ENCODE measurements around the gene TOMM34. TPM values are rescaled to one million over a fixed set of nuclear protein-coding genes. Genes with fewer than 3 reads are reported as not detected.

TOMM34 gene, protein sequence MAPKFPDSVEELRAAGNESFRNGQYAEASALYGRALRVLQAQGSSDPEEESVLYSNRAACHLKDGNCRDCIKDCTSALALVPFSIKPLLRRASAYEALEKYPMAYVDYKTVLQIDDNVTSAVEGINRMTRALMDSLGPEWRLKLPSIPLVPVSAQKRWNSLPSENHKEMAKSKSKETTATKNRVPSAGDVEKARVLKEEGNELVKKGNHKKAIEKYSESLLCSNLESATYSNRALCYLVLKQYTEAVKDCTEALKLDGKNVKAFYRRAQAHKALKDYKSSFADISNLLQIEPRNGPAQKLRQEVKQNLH
- total RNA-seq, result 11.4 TPM
- long read RNA-seq, transcript TOMM34-201 (7 exons, 2,062 nt), result major isoform, 33 of 37 reads
- long read RNA-seq, partial matches to known transcripts, result 1 of 37 reads
- long read RNA-seq, other reads (novel, unspliced or antisense), result 3 of 37 reads

GRCh38 chr20:44960103-44960852, at the start of gene TOMM34:
Gene TOMM34, minus strand, starts transcription at chr20:44960397. Its CDS starts 64 bp downstream, at chr20:44960333.
- H3K4me3 ChIP-seq, result peak within 1 kb of the TSS; percentile 83
- no peaks in the 10 kb centered on the region for H3K9me3 ChIP-seq (replicated peaks)
- H3K27ac ChIP-seq (replicated peaks), result peak within 1 kb of the TSS; percentile 83
- peaks cover 11% of the 10 kb centered on the region for H3K36me3 ChIP-seq
- no peaks in the 10 kb centered on the region for H3K27me3 ChIP-seq (ENCODE audit: low read depth)
- DNase-seq, result peak; percentile 96
- intact Hi-C loops (cut with micrococcal nuclease), result no loop called here
- H3K4me1 ChIP-seq, result peaks cover 27% of the 10 kb centered on the region
- TF ChIP-seq, protein P1, sequence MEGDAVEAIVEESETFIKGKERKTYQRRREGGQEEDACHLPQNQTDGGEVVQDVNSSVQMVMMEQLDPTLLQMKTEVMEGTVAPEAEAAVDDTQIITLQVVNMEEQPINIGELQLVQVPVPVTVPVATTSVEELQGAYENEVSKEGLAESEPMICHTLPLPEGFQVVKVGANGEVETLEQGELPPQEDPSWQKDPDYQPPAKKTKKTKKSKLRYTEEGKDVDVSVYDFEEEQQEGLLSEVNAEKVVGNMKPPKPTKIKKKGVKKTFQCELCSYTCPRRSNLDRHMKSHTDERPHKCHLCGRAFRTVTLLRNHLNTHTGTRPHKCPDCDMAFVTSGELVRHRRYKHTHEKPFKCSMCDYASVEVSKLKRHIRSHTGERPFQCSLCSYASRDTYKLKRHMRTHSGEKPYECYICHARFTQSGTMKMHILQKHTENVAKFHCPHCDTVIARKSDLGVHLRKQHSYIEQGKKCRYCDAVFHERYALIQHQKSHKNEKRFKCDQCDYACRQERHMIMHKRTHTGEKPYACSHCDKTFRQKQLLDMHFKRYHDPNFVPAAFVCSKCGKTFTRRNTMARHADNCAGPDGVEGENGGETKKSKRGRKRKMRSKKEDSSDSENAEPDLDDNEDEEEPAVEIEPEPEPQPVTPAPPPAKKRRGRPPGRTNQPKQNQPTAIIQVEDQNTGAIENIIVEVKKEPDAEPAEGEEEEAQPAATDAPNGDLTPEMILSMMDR (IDR thresholded peaks at IDR 0.05; ENCODE audit: borderline replicate concordance), result no peak

DNA sequence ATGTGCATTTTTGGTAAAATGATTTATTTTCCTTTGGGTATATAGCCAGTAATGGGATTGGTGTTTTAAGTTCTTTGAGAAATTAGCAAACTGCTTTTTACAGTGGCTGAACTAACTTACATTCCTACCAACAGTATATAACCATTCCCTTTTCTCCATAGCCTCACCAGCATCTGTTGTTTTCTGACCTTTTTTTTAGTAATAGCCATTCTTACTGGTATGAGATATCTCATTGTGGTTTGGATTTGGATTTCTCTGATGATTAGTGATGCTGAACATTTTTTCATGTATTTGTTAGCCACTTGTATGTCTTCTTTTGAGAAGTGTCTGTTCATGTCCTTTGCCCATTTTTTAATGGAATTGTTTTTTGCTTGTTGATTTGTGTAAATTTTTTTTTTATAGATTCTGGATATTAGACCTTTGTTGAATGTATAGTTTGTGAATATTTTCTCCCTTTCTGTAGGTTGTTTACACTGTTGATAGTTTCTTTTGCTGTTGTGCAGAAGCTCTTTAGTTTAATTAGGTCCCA, 48.4 kb upstream of the TOMM34 start:
- Histone ChIP-seq H3K27me3 (ENCODE audit: low read depth) (no peaks in the 10 kb centered on the region), H3K9me3 (replicated peaks) (no peaks in the 10 kb centered on the region), H3K4me1 (no peaks in the 10 kb centered on the region), H3K4me3 (no peak overlapping the region), H3K36me3 (peaks cover 27% of the 10 kb centered on the region), H3K27ac (replicated peaks) (no peak overlapping the region)
- TF ChIP-seq, protein P1 (IDR thresholded peaks at IDR 0.05; ENCODE audit: borderline replicate concordance), result no peak
- no peak for DNase-seq
- intact Hi-C loops (cut with micrococcal nuclease), result no loop called here

- H3K36me3 ChIP-seq, result peaks cover 64% of the 10 kb centered on the region
- no peaks in the 10 kb centered on the region for H3K27me3 ChIP-seq (ENCODE audit: low read depth)
- H3K9me3 ChIP-seq (replicated peaks), result no peaks in the 10 kb centered on the region
- H3K4me1 ChIP-seq, result peaks cover 20% of the 10 kb centered on the region
- H3K4me3 ChIP-seq, result no peak overlapping the region
- intact Hi-C loops (cut with micrococcal nuclease), result no loop called here
- DNase-seq, result no peak
- TF ChIP-seq, protein P1 (IDR thresholded peaks at IDR 0.05; ENCODE audit: borderline replicate concordance), result no peak
- no peak overlapping the region for H3K27ac ChIP-seq (replicated peaks)
These were observed 37.5 kb upstream of the TOMM34 start for GRCh38 chr20:44997668-44998067.

GRCh38 chr20:44997171-44997570, 37.0 kb upstream of the TOMM34 start:
- no peak overlapping the region for H3K27ac ChIP-seq (replicated peaks)
- H3K4me3 ChIP-seq, result no peak overlapping the region
- peaks cover 25% of the 10 kb centered on the region for H3K4me1 ChIP-seq
- TF ChIP-seq, protein P1 (IDR thresholded peaks at IDR 0.05; ENCODE audit: borderline replicate concordance), result no peak
- no peak for DNase-seq
- H3K27me3 ChIP-seq (ENCODE audit: low read depth), result no peaks in the 10 kb centered on the region
- no peaks in the 10 kb centered on the region for H3K9me3 ChIP-seq (replicated peaks)
- intact Hi-C loops (cut with micrococcal nuclease), result no loop called here
- peaks cover 62% of the 10 kb centered on the region for H3K36me3 ChIP-seq

- H3K27ac ChIP-seq (replicated peaks), result peak overlapping the region; percentile 65
- TF ChIP-seq, protein P1 (IDR thresholded peaks at IDR 0.05; ENCODE audit: borderline replicate concordance), result no peak
- peaks cover 44% of the 10 kb centered on the region for H3K4me1 ChIP-seq
- peaks cover 40% of the 10 kb centered on the region for H3K36me3 ChIP-seq
- no peaks in the 10 kb centered on the region for H3K9me3 ChIP-seq (replicated peaks)
- peak overlapping the region; percentile 20 for H3K4me3 ChIP-seq
- H3K27me3 ChIP-seq (ENCODE audit: low read depth), result no peaks in the 10 kb centered on the region
- no peak for DNase-seq
- intact Hi-C loops (cut with micrococcal nuclease), result no loop called here
These were observed 33.1 kb upstream of the TOMM34 start for GRCh38 chr20:44993343-44993742.
